ENCODE measurements around the gene GUCD1. TPM values are rescaled to one million over a fixed set of nuclear protein-coding genes. Genes with fewer than 3 reads are reported as not detected.
A peak's percentile ranks its signal among the peaks of the same experiment; 100 is the strongest.

Gene GUCD1
- total and polyA plus RNA-seq, 2 of the 13 experiments (the other 11 are each of a cell fraction or from before 2014, with no cell fraction given) = 128 to 245 TPM

DNA sequence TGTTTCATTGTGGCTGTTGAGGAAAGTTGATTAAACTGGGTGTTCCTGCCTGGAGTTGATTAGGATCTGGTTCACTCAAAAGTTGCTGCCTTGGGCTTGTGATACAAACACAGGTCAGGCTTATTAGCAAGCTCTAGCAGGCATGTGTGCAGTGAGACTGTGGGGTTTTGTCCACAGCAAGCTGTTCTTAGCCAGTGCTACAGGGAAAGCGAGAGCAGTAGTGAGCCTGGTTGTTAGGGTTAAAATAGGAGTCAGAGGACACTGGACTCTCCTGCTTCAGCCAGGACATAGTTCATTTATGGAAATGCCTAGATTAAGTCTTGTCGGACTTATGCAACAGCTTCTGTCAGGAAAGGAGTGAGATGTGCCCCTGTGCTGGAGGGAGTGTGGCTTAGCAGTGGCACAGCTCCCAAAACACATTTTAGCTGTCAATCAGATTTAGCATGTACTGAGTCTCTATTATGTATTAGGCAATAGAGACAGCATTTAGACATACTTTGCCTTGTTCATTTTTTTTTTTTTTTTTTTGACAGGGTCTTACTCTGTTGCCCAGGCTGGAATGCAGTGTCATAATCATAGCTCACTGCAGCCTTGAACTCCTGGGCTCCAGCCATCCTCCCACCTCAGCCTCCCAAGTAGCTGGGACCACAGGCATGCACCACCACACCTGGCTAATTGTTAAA is 9.6 kb upstream of the GUCD1 start (continued):
- no peak for TF ChIP-seq CEBPZ (IDR thresholded peaks at IDR 0.05; ENCODE audit: low read length)
- no peak for TF ChIP-seq ZNF878 (CRISPR knock-in tag; IDR thresholded peaks at IDR 0.05)
- TF ChIP-seq ZFP36 (IDR thresholded peaks at IDR 0.05; ENCODE audit: borderline replicate concordance, low read depth, low read length, partially characterized antibody) = no peak
- TF ChIP-seq, protein P1, sequence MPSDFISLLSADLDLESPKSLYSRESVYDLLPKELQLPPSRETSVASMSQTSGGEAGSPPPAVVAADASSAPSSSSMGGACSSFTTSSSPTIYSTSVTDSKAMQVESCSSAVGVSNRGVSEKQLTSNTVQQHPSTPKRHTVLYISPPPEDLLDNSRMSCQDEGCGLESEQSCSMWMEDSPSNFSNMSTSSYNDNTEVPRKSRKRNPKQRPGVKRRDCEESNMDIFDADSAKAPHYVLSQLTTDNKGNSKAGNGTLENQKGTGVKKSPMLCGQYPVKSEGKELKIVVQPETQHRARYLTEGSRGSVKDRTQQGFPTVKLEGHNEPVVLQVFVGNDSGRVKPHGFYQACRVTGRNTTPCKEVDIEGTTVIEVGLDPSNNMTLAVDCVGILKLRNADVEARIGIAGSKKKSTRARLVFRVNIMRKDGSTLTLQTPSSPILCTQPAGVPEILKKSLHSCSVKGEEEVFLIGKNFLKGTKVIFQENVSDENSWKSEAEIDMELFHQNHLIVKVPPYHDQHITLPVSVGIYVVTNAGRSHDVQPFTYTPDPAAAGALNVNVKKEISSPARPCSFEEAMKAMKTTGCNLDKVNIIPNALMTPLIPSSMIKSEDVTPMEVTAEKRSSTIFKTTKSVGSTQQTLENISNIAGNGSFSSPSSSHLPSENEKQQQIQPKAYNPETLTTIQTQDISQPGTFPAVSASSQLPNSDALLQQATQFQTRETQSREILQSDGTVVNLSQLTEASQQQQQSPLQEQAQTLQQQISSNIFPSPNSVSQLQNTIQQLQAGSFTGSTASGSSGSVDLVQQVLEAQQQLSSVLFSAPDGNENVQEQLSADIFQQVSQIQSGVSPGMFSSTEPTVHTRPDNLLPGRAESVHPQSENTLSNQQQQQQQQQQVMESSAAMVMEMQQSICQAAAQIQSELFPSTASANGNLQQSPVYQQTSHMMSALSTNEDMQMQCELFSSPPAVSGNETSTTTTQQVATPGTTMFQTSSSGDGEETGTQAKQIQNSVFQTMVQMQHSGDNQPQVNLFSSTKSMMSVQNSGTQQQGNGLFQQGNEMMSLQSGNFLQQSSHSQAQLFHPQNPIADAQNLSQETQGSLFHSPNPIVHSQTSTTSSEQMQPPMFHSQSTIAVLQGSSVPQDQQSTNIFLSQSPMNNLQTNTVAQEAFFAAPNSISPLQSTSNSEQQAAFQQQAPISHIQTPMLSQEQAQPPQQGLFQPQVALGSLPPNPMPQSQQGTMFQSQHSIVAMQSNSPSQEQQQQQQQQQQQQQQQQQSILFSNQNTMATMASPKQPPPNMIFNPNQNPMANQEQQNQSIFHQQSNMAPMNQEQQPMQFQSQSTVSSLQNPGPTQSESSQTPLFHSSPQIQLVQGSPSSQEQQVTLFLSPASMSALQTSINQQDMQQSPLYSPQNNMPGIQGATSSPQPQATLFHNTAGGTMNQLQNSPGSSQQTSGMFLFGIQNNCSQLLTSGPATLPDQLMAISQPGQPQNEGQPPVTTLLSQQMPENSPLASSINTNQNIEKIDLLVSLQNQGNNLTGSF (CRISPR knock-in tag; IDR thresholded peaks at IDR 0.05) = no peak
- TF ChIP-seq, protein P2, sequence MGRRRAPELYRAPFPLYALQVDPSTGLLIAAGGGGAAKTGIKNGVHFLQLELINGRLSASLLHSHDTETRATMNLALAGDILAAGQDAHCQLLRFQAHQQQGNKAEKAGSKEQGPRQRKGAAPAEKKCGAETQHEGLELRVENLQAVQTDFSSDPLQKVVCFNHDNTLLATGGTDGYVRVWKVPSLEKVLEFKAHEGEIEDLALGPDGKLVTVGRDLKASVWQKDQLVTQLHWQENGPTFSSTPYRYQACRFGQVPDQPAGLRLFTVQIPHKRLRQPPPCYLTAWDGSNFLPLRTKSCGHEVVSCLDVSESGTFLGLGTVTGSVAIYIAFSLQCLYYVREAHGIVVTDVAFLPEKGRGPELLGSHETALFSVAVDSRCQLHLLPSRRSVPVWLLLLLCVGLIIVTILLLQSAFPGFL (CRISPR knock-in tag; IDR thresholded peaks at IDR 0.05) = no peak
- TF ChIP-seq ZNF232 (CRISPR knock-in tag; IDR thresholded peaks at IDR 0.05; ENCODE audit: borderline replicate concordance) = no peak
- no peak for TF ChIP-seq HOXD1 (CRISPR knock-in tag; IDR thresholded peaks at IDR 0.05)
- TF ChIP-seq ZNF580 (CRISPR knock-in tag; IDR thresholded peaks at IDR 0.05; ENCODE audit: borderline replicate concordance, low read depth) = 0 out of 2 replicates have a peak, but pooled peaks have one; percentile 24
- no peak for TF ChIP-seq ZSCAN5A (CRISPR knock-in tag; IDR thresholded peaks at IDR 0.05; ENCODE audit: borderline replicate concordance)
- TF ChIP-seq MYNN (CRISPR knock-in tag; IDR thresholded peaks at IDR 0.05; ENCODE audit: low read depth) = no peak
- no peak for TF ChIP-seq NR3C1 (CRISPR knock-in tag; IDR thresholded peaks at IDR 0.05)
- TF ChIP-seq JUN (CRISPR knock-in tag; IDR thresholded peaks at IDR 0.05) = no peak
- no peak for TF ChIP-seq ZNF230 (CRISPR knock-in tag; IDR thresholded peaks at IDR 0.05)
- no peak for TF ChIP-seq PTBP1 (IDR thresholded peaks at IDR 0.05; ENCODE audit: low read depth, low read length, poor library complexity, severe bottlenecking)
